Islet of Langerhans (tissue), 1 donor: ENCODE measurements around the gene RPS16.
"Not testable (repeated sequence)": the region's sequence is repeated elsewhere in the genome, so short reads cannot be mapped to it uniquely, and the experiment has no call there.

Experiments
- FAIRE-seq: peaks from one replicate; lab custom pipeline; 2011; peaks lifted over from hg19 to GRCh38; lab: Jason Lieb, UNC

RPS16 gene

DNA sequence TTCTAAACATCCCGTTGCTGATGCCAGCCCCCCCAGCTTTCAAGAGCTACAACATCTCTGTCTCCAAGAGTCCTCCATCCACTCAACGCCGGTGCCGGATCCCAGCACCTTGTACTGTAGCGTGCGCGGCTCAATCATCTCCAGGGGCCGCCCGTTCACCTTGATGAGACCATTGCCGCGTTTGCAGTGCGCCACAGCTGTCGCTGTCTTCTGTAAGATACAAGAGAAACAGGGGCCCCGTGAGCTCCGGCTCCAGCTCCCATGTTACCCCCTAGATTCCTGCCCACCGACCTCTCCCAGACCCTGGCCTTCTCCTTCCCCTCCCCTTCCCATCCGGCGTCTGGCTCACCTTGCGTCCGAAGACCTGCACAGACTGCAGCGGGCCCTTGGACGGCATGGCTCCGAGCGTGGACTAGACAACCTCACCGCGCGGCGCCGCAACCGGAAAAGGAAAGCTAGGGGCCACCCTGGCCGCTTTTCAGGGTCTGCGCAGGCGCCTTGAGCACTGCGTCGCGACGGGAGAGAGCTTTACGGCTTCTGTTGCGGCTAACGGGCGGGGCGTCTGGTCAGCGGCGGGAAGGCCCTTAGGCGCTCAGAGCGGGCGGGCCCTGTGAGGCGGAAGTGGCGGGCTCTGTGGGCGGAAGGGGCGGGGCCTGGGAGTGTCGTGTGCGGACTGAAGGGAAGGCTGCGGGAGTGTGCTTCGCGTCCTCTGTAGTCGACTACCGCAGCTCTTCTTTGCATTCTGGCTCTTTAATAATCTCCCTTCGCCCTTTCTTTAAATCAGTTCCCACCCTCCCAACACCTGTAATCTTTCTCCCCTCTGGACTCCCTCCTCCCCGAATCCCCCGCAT, at the start of gene RPS16:
Gene RPS16 (minus strand): TSS at position 451 of the 851 bp plus-strand sequence. CDS start 54 bp downstream, at position 397.
- FAIRE-seq: no peak

DNA sequence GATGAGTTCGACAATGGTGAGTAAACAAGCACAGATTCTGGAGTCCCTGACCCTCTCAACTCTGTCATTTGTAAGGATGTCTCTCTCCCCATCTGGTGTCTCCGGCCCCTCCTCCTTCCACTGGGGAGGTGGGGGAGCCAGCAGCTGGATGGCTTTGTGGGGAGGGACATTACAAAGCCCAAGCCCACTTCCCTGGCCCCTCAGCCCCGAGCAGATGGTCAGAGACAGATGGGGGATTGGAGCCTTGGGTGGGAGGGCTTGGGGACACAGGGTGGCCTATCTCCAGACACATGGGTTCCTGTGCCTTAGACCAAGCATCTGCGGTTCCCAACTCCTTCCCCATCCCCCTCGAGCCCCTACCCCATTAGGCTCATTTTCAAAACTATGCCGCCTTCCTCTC, 47.4 kb upstream of the RPS16 start:
- no peak for FAIRE-seq

DNA sequence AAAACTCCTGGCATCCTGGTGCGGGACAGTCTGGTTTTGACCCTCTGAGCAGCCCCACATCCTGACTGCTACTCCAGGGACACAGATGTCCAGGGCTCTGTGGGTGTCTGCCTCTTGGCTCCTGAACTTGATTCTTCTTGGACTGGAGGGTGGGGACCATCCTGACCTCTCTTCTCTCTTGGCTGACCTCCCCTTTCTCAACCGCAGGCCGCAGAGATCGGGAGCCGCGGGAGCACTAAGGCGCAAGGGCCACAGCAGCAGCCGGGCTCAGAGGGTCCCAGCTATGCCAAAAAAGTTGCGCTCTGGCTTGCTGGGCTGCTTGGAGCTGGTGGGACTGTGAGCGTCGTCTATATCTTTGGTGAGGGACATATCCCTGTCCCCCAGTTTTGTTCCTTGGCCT, 45.9 kb upstream of the RPS16 start:
- FAIRE-seq: no peak

DNA sequence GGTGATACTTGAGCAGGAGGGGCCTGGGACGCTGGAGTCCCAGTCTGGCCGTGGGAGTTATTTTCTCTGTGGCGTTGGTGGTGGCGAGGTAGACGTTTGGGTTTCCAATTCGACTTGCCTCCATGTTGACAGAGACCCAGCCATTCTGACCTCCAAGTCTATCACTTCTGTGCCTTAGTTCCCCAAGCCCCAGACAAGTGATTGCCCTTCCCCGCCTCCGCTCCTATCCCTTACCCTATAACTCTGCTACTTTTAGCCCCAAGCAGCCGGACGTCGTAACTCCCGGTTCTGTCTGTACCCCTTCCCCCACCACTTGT, 45.4 kb upstream of the RPS16 start:
- FAIRE-seq: no peak

DNA sequence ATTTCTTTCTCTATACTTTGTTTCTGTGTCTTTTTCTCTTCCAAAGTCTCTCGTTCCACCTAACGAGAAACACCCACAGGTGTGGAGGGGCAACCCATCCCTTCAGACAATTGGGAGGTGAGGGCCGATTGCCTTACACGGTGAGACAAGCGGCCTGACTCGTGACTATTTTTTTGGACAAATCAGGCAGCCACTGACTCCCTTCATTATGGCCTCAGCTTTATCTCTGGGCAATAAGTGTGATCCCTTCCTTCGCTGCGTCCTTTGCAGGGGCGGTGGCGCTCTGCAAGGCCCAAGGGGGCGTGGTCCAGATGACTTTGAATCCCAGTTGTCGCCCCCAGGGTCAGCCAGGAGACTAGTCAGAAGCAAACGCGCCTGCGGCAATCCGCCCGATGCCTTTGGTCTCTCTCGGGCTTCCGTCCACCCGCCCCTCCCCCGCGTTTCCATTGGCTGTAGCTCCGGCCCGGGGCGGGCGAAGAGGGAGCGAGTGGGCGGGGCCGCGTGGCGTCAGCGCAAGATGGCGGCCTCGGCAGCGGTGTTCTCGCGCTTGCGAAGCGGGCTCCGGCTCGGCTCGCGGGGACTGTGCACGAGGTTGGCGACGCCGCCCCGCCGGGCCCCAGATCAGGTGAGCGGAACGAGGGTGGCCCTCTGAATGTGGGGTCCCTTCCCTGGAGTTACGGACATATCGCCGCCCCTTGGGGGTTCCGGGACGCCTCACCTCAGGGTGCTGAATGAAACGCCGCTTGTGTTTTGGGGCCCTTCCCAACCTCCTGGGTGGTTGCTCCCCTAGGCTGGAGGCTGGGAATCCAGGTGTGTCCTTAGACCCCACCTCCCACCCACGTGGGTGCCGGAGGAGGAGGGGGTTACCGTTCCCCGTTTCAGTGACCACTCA, 44.8 kb upstream of the RPS16 start, which contains the start of gene TIMM50:
Gene TIMM50 (plus strand): TSS at position 502 of the 892 bp plus-strand sequence. CDS start 16 bp downstream, at position 518.
- no peak for FAIRE-seq

DNA sequence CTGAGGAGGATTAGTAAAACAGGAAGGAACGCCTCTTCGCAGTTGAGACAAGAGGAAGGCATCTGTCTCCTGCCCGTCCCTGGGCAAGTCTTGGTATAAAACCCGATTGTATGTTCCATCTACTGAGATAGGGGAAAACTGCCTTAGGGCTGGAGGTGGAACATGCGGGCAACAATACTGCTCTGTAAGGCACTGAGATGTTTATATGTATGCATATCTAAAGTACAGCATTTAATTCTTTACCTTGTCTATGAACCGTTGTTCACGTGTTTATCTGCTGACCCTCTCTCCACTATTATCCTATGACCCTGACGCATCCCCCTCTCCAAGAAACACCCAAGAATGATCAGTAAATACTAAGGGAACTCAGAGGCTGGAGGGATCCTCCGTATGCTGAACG, 44.2 kb upstream of the RPS16 start:
- no peak for FAIRE-seq

DNA sequence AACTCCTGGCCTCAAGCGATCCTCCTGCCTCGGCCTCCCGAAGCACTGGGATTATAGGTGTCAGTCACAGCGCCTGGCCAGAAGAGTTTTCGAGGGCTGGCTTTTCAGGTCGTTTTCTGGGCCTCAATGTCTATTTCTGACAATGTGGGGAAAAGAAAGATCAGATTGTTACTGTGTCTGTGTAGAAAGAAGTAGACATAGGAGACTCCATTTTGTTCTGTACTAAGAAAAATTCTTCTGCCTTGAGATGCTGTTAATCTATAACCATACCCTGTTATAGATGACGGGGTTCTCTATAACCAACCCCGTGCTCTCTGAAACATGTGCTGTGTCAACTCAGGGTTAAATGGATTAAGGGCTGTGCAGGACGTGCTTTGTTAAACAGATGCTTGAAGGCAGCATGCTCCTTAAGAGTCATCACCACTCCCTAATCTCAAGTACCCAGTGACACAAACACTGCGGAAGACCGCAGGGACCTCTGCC, 43.6 kb upstream of the RPS16 start:
- not testable (repeated sequence) for FAIRE-seq

DNA sequence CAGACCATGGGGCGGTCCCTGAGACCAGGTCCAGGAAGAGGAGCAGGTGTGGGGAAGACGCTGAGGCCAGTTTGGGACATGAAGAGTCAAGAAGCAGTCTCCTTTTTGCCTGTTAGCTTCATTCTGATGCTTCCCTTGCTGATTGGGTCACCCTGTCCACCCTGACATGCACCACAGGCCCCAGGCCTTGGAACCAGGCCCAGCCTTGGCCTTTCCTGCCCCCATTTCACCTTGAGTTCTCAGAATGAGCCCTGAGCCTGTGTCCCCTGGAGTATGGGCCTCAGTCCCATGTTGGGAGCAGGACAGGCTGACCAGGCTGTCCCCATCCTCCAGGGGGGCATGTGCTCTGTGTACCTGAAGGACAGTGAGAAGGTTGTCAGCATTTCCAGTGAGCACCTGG, 40.0 kb upstream of the RPS16 start:
- FAIRE-seq: no peak

DNA sequence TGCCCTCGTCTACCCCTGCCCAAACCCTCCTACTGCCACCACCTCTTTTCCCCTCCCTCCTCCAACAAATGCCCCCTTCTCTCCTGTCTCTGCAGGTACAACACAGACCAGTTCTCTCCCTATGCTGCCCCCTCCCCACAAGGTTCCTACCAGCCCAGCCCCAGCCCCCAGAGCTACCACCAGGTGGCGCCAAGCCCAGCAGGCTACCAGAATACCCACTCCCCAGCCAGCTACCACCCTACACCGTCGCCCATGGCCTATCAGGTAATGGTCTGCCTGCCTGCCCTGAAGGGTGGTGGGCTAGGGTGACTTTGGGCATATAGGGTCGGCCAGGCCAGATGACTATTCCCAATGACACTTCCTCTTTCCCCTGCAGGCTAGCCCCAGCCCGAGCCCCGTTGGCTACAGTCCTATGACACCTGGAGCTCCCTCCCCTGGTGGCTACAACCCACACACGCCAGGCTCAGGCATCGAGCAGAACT, 38.4 kb upstream of the RPS16 start:
- FAIRE-seq: no peak

DNA sequence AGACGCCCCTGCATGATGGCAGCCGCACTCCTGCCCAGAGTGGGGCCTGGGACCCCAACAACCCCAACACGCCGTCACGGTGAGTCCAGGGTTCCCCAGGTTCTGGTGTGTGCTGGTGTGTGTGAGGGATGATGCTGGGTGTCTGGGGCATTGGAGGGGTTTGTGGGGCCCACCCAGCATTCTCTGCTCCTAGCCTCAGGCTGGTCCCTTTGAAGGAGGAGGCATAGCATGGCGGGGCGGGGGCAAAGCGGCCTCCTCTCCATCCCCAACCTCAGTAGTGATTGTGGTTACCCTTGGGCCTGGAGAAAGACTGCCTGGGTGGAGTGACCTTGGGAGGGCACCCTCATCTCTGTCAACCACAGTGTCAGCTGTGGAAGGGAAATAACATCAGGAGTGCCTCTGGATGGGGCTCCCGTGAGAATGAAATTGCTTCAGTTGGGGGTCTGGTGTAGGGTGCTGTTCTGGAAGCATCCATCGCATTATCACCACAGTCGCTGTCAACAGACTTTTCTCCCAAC, 37.8 kb upstream of the RPS16 start:
- FAIRE-seq: no peak

DNA sequence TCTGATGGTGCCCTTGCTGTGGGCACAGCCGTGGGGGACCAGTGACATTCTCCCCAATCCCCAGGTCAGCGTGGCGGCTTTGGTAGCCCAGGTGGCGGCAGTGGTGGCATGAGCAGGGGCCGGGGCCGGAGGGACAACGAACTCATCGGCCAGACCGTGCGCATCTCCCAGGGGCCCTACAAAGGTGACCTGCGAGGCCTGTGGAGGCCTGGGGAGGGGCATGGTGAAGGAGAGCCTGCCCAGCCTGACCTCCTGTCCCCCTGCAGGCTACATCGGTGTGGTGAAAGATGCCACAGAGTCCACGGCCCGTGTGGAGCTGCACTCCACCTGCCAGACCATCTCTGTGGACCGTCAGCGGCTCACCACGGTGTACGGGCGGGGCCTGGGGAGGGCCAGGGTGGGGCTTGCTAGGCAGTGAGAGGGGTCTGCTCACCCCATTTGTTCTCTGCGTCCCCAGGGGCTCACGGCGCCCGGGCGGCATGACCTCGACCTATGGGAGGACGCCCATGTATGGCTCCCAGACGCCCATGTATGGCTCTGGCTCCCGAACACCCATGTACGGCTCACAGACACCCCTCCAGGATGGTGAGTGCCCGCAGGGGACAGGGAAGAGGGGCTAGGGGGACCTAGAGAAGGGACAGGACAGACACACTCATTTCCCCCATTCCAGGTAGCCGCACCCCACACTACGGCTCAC, 37.1 kb upstream of the RPS16 start:
- no peak for FAIRE-seq

DNA sequence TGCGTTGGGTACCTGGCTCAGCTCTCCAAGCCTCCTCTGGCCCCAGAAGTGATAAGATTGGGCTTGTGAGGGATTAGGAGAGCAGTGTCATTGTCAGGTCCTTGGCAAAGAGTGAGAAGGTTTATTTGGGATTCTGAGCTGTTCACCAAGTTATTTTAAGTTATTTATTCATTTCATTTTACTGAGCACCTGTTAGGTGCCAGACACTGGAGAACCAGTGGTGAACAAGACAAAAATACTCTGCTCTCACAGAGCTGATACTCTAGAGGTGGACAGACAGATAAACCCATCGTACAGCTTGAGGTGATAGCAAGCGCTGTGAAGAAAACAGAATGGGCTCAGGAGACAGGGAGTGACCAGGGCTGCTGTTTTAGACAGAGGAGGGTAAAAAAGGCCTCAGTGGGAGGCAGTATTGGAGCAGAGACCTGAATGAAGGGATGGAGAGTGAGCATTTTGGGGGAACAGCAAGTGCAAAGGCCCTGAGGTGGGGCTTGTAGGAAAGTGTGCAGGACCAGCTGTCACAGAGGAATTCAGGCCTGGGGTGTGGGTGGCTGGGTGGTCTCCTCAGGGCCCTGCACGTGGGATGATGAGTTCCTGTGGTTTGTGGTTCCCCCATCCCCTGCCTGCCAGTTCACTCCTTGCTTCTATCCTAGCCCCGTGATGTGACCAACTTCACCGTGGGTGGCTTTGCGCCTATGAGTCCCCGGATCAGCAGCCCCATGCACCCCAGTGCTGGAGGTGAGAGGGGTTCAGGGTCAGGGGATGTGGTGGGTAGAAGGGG, 36.2 kb upstream of the RPS16 start:
- FAIRE-seq: no peak

DNA sequence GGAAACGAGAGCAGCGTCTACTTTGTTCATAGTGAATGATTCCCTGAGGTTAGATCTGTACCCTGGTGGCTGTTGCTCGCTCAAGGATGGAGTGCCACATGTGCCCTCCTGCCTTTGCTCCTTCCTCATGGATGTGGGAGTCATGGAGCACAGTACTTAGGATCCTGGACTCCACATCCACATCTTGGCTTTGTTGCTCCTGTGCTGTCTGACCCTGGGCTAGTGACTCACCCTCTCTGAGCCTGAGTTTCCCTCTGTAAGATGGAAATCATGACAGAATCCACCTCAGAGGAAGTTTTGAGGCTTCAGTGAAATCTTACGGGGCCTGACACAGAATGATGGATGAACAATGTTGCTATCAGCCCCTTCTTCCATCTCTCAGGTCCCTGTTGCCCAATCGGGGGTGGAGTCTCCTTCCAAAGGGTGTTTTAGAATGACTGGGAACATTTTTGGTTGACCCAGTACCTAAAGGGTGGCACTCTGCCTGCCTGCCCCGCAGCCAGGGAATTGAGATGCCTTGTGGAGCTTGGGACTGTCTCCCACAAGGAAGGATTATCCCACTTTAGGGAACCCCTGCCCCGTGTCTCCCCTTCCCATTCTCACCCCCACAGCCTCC, 35.1 kb upstream of the RPS16 start:
- FAIRE-seq: no peak

DNA sequence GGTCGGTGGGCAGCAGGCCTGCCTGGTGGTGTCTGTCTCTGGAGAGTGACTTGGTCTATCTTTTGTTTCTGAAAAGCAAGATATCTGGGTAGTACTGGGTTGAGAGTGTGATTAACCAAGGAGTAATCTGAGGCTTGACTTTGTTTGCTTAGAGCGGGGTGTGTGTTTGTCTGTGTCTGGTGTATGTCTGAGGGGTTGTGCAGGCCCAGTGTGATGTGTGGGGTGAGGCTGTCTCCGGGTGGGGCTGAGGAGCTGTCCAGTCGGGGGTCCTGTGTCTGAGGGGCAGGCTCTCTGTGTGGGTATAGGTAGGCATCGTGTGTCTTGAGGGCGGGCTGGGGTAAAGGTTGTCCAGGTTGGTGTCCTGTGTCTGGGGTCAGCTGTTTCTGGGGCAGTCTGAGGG, 33.8 kb upstream of the RPS16 start:
- FAIRE-seq: no peak

DNA sequence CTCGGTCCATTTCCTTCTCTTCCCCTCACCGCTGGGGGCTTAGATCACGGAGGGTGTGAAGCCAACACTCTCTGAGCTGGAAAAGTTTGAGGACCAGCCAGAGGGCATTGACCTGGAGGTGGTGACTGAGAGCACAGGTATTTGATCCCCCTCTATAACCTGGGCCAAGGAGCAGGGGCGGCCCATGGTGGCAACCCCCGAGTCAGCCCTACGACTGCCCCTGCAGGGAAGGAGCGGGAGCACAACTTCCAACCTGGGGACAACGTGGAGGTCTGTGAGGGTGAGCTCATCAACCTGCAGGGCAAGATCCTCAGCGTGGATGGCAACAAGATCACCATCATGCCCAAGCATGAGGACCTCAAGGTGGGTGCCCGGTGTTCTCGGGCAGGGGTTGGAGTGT, 33.3 kb upstream of the RPS16 start:
- FAIRE-seq: no peak

DNA sequence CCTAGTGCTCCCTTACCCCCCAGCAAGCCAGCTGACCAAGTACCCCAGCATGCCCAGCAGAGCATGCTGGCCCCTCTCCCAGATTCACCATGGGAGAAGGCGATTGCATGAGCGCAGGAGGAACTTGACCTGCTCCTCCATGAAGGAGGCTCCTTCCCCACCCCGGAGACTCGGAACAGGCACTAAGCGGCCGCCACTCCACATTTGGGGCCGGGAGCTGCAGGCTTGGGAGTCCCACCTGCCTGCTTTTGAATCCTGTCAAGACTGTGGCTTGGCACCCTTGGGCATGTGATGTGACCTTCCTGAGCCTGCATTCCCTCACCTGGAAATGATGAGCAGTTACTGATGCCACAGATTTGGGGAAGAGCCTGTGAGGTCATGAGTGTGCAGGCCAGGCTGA, 32.2 kb upstream of the RPS16 start:
- FAIRE-seq: no peak

DNA sequence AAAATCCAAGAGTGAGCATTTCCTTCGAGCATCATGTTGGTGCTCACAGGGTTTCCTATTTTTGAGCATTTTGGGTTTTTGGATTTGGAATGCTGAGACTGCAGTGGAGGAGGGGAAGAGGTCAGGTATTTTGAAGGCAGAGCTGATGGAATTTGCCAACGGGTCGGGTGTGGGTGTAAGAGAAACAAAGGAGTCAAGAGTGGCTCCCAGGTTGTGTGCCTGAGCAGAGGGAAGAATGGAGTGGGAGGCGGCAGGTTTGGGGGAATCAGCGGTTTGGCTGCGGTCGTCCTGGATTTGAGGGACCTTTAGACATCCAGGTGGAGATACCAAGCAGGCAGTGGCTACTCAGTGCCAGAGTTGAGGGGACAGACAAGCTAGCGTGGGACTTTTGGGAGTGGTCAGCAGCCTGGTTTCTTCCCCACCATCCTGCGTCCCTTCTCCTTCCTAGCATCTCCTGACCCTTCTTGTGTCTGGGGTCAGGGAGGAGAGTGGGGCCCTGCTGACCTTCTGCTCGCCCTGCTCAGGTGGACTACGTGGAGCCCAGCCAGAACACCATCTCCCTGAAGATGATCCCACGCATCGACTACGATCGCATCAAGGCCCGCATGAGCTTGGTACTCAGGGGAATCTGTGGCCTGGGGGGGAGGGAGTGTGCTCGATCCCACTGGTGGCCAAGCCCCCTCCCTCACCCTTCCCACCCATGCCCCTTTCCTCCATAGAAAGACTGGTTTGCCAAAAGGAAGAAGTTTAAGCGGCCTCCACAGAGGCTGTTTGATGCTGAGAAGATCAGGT, 30.4 kb upstream of the RPS16 start:
- no peak for FAIRE-seq

DNA sequence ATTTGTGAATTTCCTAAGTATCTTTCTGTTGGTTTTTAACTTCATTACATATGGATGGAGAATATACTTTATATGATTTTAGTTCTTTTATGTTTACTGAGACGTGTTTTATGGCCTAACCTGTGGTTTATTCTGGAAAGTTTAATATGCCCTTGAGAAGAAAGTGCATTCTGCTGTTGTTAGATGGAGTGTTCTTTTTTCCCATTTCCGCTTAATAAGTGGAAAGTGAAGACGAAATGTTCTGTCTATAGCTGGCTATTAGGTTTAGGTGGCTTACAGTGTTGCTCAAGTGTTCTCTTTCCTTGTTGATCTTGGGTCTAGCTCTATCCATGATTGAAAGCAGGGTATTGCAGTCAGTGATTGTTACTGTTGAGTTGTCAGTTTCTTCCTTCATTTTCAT, 27.7 kb upstream of the RPS16 start:
- no peak for FAIRE-seq

DNA sequence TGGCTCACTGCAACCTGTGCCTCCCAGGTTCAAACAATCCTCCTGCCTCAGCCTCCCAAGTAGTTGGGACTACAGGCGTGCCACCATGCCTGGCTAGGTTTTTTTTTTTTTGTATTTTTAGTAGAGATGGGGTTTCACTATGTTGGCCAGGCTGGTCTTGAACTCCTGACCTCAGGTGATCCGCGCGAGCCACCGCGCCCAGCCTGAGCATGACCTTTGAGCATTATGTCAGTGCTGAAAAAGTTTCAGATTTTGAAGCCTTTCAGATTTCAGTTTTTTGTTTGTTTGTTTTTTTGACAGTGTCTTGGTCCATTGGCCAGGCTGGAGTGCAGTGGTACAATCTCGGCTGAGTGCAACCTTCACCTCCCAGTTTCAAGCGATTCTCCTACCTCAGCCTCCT, 15.5 kb upstream of the RPS16 start:
- FAIRE-seq: not testable (repeated sequence)
